ENCODE measurements around the gene FHIT. TPM values are rescaled to one million over a fixed set of nuclear protein-coding genes. Genes with fewer than 3 reads are reported as not detected.

Gene FHIT
- total RNA-seq, 1 experiment from 2014 or later = 20.1 TPM

DNA sequence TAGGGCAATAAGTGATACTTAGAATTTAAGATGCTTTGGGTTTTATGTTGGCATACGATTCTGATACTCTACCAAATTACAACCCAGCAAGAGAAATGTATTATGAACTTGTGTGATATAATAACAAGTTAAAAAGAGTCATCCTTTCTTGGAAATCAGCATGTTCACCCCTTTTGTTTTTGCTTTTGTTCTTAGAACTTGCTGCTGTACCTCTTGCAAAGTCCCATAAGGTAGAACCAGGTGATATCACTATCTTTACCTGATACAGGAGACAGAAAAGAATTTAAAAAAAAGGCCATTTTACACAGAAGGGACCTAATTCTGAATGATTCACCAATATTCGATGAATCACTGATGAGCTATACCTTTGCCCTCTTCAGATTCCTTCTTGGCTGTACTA, 810.4 kb downstream of the FHIT start:
- no peak for DNase-seq (ENCODE audit: unreplicated experiment)
- TF ChIP-seq, protein P1, sequence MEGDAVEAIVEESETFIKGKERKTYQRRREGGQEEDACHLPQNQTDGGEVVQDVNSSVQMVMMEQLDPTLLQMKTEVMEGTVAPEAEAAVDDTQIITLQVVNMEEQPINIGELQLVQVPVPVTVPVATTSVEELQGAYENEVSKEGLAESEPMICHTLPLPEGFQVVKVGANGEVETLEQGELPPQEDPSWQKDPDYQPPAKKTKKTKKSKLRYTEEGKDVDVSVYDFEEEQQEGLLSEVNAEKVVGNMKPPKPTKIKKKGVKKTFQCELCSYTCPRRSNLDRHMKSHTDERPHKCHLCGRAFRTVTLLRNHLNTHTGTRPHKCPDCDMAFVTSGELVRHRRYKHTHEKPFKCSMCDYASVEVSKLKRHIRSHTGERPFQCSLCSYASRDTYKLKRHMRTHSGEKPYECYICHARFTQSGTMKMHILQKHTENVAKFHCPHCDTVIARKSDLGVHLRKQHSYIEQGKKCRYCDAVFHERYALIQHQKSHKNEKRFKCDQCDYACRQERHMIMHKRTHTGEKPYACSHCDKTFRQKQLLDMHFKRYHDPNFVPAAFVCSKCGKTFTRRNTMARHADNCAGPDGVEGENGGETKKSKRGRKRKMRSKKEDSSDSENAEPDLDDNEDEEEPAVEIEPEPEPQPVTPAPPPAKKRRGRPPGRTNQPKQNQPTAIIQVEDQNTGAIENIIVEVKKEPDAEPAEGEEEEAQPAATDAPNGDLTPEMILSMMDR (IDR thresholded peaks at IDR 0.05; ENCODE audit: unreplicated experiment) = no peak
- ChIA-PET CTCF (interaction anchor here (0.7 kb wide), 1 partner anchor 445 kb away, joined by 3 read pairs; no protein-coding TSS in a partner anchor), POLR2A (no interaction called here)
- H3K4me1 Mint-ChIP-seq (ENCODE audit: insufficient read depth, unreplicated experiment) = no peaks in the 10 kb centered on the region
- intact Hi-C loops (cut with micrococcal nuclease) = no loop called here
- BruUV-seq (replicated peaks) = no TSS peak
- H3K27me3 Mint-ChIP-seq (ENCODE audit: insufficient read depth, unreplicated experiment) = no peaks in the 10 kb centered on the region
- H3K4me3 Mint-ChIP-seq (ENCODE audit: unreplicated experiment) = no peak overlapping the region
- no peaks in the 10 kb centered on the region for H3K36me3 Mint-ChIP-seq (ENCODE audit: insufficient read depth, unreplicated experiment)
- no peaks in the 10 kb centered on the region for H3K9me3 Mint-ChIP-seq (ENCODE audit: unreplicated experiment)
- no peak overlapping the region for H3K27ac Mint-ChIP-seq (ENCODE audit: low read depth, unreplicated experiment)

DNA sequence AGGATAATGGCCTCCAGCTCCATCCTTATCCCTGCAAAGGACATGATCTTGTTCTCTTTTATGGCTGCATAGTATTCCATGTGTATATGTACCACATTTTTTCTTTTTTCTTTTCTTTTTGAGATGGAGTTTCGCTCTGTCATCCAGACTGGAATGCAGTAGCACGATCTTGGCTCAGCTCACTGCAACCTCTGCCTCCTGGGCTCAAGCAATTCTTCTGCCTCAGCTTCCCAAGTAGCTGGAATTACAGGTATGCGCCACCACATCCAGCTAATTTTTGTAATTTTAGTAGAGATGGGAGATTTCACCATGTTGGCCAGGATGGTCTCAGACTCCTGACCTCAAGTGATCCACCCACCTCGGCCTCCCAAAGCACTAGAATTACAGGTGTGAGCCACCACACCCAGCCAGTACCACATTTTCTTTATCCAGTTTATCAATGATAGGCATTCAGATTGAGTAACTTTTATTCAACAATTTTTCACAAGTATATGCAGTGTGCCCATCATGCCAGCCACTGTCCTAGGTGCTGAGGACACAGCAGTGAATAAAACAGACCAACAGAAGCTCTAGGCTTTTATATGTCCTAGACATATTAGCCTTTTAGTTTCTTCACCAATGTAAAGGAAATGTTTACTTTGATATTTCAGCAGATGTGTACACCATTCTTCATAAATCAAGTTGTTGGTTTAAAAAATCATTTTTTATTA, 815.2 kb downstream of the FHIT start:
- intact Hi-C loops (cut with micrococcal nuclease) = no loop called here
- Mint-ChIP-seq H3K4me1 (ENCODE audit: insufficient read depth, unreplicated experiment) (no peaks in the 10 kb centered on the region), H3K27me3 (ENCODE audit: insufficient read depth, unreplicated experiment) (no peaks in the 10 kb centered on the region), H3K36me3 (ENCODE audit: insufficient read depth, unreplicated experiment) (no peaks in the 10 kb centered on the region), H3K9me3 (ENCODE audit: unreplicated experiment) (no peaks in the 10 kb centered on the region), H3K27ac (ENCODE audit: low read depth, unreplicated experiment) (no peak overlapping the region), H3K4me3 (ENCODE audit: unreplicated experiment) (no peak overlapping the region)
- DNase-seq (ENCODE audit: unreplicated experiment) = no peak
- POLR2A ChIA-PET = no interaction called here
- TF ChIP-seq, protein P1 (IDR thresholded peaks at IDR 0.05; ENCODE audit: unreplicated experiment) = no peak
- BruUV-seq (replicated peaks) = no TSS peak
- CTCF ChIA-PET = no interaction called here

DNA sequence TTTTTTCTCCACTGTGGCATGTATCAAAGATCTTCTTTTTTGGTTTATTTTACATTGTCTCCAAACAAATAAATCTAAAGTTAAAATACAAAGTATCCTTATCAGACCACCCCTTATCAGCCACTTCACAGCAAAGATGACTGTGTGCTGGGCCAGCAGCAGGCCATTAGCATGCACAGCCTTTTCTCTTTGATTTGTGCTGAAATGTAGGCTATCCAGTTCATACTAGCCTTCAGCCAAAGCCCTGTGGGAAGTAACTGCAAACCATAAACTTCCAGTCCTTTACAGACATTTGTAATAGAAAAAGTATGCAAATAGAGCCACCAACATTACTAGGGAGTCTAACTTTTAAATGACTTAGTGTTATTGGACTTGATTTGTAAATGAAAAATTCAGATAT, 816.3 kb downstream of the FHIT start:
- Mint-ChIP-seq H3K27ac (ENCODE audit: low read depth, unreplicated experiment) (no peak overlapping the region), H3K4me3 (ENCODE audit: unreplicated experiment) (no peak overlapping the region), H3K36me3 (ENCODE audit: insufficient read depth, unreplicated experiment) (no peaks in the 10 kb centered on the region), H3K9me3 (ENCODE audit: unreplicated experiment) (no peaks in the 10 kb centered on the region), H3K4me1 (ENCODE audit: insufficient read depth, unreplicated experiment) (no peaks in the 10 kb centered on the region), H3K27me3 (ENCODE audit: insufficient read depth, unreplicated experiment) (no peaks in the 10 kb centered on the region)
- TF ChIP-seq, protein P1 (IDR thresholded peaks at IDR 0.05; ENCODE audit: unreplicated experiment) = no peak
- BruUV-seq (replicated peaks) = no TSS peak
- DNase-seq (ENCODE audit: unreplicated experiment) = no peak
- POLR2A ChIA-PET = no interaction called here
- CTCF ChIA-PET = interaction anchor here (0.7 kb wide), 1 partner anchor 1255 kb away, joined by 3 read pairs; no protein-coding TSS in a partner anchor
- intact Hi-C loops (cut with micrococcal nuclease) = no loop called here

DNA sequence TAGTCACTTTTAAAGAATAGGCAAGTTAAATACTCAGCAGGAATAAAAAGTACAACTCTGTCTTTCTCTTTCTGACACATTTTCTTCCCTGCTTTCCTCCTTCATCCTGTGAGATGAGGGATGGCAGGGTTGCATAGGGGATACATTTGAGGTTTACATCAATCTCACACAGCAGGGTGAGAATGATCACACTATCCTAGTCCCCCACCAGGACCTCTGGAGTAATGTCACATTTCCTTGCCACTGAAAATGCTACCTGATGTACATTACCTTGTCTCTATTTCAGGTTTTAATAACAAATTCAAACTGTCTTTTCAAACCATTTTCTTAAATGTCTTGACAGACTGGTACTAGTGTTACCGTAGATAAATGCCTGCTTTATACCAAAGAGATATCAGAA, 816.9 kb downstream of the FHIT start:
- TF ChIP-seq, protein P1 (IDR thresholded peaks at IDR 0.05; ENCODE audit: unreplicated experiment) = no peak

More for the DNA sequence above, 816.9 kb downstream of the FHIT start:
- no TSS peak for BruUV-seq (replicated peaks)
- no peaks in the 10 kb centered on the region for H3K4me1 Mint-ChIP-seq (ENCODE audit: insufficient read depth, unreplicated experiment)
- H3K27ac Mint-ChIP-seq (ENCODE audit: low read depth, unreplicated experiment) = no peak overlapping the region
- CTCF ChIA-PET = interaction anchor here (0.9 kb wide), 1 partner anchor 14 kb away, joined by 3 read pairs; no protein-coding TSS in a partner anchor
- H3K27me3 Mint-ChIP-seq (ENCODE audit: insufficient read depth, unreplicated experiment) = no peaks in the 10 kb centered on the region
- intact Hi-C loops (cut with micrococcal nuclease) = no loop called here
- H3K4me3 Mint-ChIP-seq (ENCODE audit: unreplicated experiment) = no peak overlapping the region
- POLR2A ChIA-PET = no interaction called here
- DNase-seq (ENCODE audit: unreplicated experiment) = no peak
- no peaks in the 10 kb centered on the region for H3K36me3 Mint-ChIP-seq (ENCODE audit: insufficient read depth, unreplicated experiment)
- no peaks in the 10 kb centered on the region for H3K9me3 Mint-ChIP-seq (ENCODE audit: unreplicated experiment)

Measured in MCF 10A (cell line).